Gastroesophageal sphincter (tissue), 4 donors: ENCODE results near the gene TRIM29. TPM values are rescaled to one million over a fixed set of nuclear protein-coding genes. Genes with fewer than 3 reads are reported as not detected.

ENCODE experiments used
- ATAC-seq: fragments of 150-250 bp; one replicate; pipeline ENCODE4 v1.9.1; 2016; ENCODE audit warnings: mild to moderate bottlenecking, moderate library complexity
- H3K27ac ChIP-seq, 4 donors: fragments of 200-600 bp; sonication (generic) in 3 of 4; 1 replicate in 3 of 4; 2 replicates in 1 of 4; pipeline ENCODE4 v1.5.1; 2016 to 2019
- H3K27me3 ChIP-seq: fragments of 200-600 bp; sonication (generic); one replicate; pipeline ENCODE4 v1.5.1; 2019
- H3K36me3 ChIP-seq, 2 donors: fragments of 200-600 bp; sonication (generic); one replicate each; pipeline ENCODE4 v1.5.1; 2019; ENCODE audit warnings: control low read depth in 1 of 2
- H3K4me1 ChIP-seq, 3 donors: fragments of 200-600 bp; sonication (generic); 1 replicate in 2 of 3; 2 replicates in 1 of 3; pipeline ENCODE4 v1.5.1; 2016 to 2019; ENCODE audit warnings: control low read depth in 2 of 3
- H3K4me3 ChIP-seq, 2 donors: fragments of 200-600 bp; sonication (generic); one replicate each; pipeline ENCODE4 v1.5.1; 2019; ENCODE audit warnings: mild to moderate bottlenecking in 1 of 2, moderate library complexity in 1 of 2
- H3K9me3 ChIP-seq, 3 donors: fragments of 200-600 bp; sonication (generic); one replicate each; pipeline ENCODE4 v1.5.1; 2017 to 2019; ENCODE audit warnings: control low read depth in 2 of 3
- EP300 ChIP-seq: sonication (generic); formaldehyde crosslinking; IDR thresholded peaks from one replicate; pipeline ENCODE4 v1.6.1; 2017; ENCODE audit warnings: antibody characterized with exemption, mild to moderate bottlenecking
- POLR2A ChIP-seq, 2 donors: fragments of 450-650 bp; IDR thresholded peaks; one replicate each; pipeline ENCODE4 v1.6.1; 2017; ENCODE audit warnings: antibody characterized with exemption in 2 of 2, mild to moderate bottlenecking in 2 of 2, moderate library complexity in 1 of 2
- POLR2AphosphoS5 ChIP-seq: sonication (generic); formaldehyde crosslinking; IDR thresholded peaks from one replicate; pipeline ENCODE4 v1.6.1; 2017; ENCODE audit warnings: antibody characterized with exemption
- WGBS, 2 donors: methylation state at CpG; one replicate each; pipeline ENCODE4 v1.1.5; 2018; ENCODE audit warnings: low coverage in 1 of 2; 5-methylcytosine and 5-hydroxymethylcytosine counted together
- total RNA-seq, 4 donors: library from RNA; depleted of rRNA; stranded (reverse); fragments of >200 nt; gene quantifications; one replicate each; pipeline ENCODE4 v1.1.0, GENCODE V29; 2016
- TF ChIP-seq, protein P1 (sequence below), 4 experiments: fragments of 200-600 bp in 2 of 4; fragments of 450-650 bp in 2 of 4; sonication (generic) in 1 of 4; IDR thresholded peaks; one replicate each; pipeline ENCODE4 v1.5.1; 2017 to 2019; ENCODE audit warnings: antibody characterized with exemption in 4 of 4, mild to moderate bottlenecking in 2 of 4, moderate library complexity in 2 of 4

Gene TRIM29
- total RNA-seq, 4 donors from 2014 or later, result 1.2 to 34.6 (median 3.4) TPM

DNA sequence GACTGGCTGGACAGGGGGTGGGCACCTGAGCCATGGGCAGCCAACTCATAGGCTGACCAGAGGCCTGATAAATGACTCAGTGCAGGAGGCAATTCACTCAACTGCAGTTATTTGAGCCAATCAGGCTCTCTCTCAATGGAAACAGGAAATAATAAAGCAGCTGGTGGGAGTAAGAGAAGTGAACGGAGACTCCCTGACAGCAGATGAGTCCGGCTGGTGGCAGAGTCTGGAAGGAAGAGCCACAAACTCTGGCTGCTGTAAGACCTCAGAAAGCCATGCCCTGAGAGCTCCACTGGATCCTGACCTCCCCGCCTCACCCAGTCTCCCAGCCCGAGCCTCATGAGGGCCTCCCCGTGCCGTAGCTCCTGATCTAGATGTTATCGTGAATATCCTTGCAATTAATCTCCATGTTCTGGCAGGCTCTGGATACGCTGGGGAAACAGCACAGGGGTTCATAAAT lies 69.8 kb downstream of the TRIM29 start:
- no peak for TF ChIP-seq EP300
- TF ChIP-seq POLR2AphosphoS5, result no peak
- no peak for TF ChIP-seq POLR2A (IDR thresholded peaks at IDR 0.05)
- TF ChIP-seq, protein P1, sequence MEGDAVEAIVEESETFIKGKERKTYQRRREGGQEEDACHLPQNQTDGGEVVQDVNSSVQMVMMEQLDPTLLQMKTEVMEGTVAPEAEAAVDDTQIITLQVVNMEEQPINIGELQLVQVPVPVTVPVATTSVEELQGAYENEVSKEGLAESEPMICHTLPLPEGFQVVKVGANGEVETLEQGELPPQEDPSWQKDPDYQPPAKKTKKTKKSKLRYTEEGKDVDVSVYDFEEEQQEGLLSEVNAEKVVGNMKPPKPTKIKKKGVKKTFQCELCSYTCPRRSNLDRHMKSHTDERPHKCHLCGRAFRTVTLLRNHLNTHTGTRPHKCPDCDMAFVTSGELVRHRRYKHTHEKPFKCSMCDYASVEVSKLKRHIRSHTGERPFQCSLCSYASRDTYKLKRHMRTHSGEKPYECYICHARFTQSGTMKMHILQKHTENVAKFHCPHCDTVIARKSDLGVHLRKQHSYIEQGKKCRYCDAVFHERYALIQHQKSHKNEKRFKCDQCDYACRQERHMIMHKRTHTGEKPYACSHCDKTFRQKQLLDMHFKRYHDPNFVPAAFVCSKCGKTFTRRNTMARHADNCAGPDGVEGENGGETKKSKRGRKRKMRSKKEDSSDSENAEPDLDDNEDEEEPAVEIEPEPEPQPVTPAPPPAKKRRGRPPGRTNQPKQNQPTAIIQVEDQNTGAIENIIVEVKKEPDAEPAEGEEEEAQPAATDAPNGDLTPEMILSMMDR (IDR thresholded peaks at IDR 0.05), result no peak
- Histone ChIP-seq H3K27me3 (peaks cover 58% of the 10 kb centered on the region), H3K27ac (no peak overlapping the region), H3K36me3 (no peaks in the 10 kb centered on the region), H3K9me3 (no peaks in the 10 kb centered on the region), H3K4me3 (no peak overlapping the region), H3K4me1 (no peaks in the 10 kb centered on the region)
- no peak for ATAC-seq
- WGBS, 2 donors, result 9 to 27% methylated on average over 3 of the region's 8 CpGs

DNA sequence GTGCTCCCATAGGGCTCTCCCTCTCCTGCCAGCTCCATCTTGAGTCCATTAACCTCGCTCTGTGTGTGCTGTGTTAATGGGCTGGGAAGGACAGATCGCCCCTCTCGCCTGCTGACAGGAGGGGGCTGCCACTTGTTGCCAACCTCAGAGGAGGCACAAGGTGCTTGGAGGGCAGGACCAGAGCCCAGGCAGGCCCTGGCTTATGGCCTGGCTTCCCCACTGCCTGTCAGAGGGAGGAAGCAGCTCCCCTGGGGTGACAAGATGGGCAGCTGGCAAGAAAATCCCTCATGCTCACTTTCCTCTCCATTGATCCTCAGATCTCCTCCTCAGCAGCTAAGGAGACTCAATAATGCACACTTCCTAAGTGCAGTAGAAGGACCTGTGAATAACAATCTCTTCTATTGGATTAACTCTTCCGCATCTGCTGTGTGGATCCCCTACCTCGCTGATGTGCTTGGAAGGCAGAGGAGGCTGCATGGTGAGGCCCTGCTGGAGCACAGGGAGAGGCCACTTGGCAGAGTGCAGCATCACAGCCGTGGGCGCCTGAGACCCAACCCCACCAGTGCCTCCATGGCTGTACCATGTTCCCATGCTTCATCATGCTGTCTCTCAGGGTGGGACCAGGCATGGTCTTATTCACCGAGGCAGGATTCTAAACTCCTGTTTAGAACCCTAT lies 70.3 kb downstream of the TRIM29 start:
- Histone ChIP-seq H3K4me1 (peaks cover 0 to 2% (median 0%) of the 10 kb centered on the region in 3 donors), H3K27ac (no peak overlapping the region), H3K36me3 (no peaks in the 10 kb centered on the region), H3K4me3 (no peak overlapping the region), H3K9me3 (no peaks in the 10 kb centered on the region), H3K27me3 (peaks cover 58% of the 10 kb centered on the region)
- no peak for ATAC-seq
- WGBS, 2 donors, result 0 to 100% methylated on average over 1 of the region's 8 CpGs
- TF ChIP-seq POLR2A (IDR thresholded peaks at IDR 0.05), result no peak
- TF ChIP-seq EP300, result no peak
- TF ChIP-seq, protein P1 (IDR thresholded peaks at IDR 0.05), result no peak
- TF ChIP-seq POLR2AphosphoS5, result no peak

DNA sequence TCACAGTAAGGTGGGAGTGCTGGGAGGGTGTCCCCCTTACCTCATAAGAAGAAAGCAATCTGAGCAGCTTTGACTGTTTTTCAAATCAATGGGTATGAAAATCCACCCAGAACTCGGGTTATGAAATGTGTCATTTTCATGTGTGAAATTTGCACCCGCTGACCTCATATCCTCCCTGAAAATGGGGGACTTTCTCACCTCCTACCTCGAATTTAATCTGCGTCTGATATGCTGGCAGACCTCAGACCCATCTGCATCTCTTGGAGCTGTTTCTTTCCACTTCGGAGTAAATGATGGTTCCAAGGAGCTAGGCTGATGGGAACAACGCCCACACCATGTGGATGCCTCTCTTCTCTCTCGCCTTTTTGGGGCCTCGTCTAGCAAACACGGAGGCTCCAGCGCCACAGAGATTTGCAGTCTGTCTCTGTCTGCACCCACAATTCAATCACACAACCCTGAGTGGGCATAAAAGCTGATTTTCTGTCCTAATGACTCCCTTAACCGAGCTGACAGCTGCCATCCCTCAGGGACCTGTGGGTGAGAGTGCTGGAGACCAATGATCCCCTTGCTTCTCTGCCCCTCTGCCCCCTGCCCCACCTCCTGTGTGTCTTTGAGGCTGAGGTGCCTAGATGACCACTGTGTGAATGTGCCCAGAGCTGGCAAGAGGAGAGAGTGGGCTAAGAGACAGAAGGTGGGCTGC lies 71.0 kb downstream of the TRIM29 start:
- WGBS, 2 donors, result 61 to 80% methylated on average over 3 of the region's 11 CpGs
- H3K27ac ChIP-seq, result no peak overlapping the region
- H3K27me3 ChIP-seq, result peaks cover 65% of the 10 kb centered on the region
- no peaks in the 10 kb centered on the region for H3K36me3 ChIP-seq
- ATAC-seq, result no peak
- TF ChIP-seq POLR2A (IDR thresholded peaks at IDR 0.05), result no peak
- no peak for TF ChIP-seq EP300
- TF ChIP-seq, protein P1 (IDR thresholded peaks at IDR 0.05), result no peak
- TF ChIP-seq POLR2AphosphoS5, result no peak
- no peaks in the 10 kb centered on the region for H3K9me3 ChIP-seq
- H3K4me1 ChIP-seq, result peaks cover 0 to 9% (median 0%) of the 10 kb centered on the region in 3 donors
- H3K4me3 ChIP-seq, result no peak overlapping the region

DNA sequence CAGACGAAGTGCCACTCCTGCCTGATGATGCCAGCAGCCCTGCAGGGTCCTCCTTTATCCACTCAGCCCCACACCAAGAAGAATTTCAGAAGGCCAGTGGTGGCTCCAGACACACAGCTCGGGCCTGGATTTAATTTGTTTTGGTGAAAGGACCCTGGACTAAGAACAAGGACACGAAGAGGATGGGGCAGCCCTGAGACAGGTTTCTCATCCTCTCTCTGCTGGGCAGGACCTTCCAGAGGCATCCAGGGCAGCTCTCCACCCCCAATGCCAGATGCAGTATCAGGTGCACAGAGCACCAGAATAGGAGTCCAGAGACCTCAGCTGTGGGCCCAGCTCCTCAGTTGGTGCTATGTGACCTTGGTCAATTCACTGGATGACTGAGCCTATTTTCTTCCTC lies 72.0 kb downstream of the TRIM29 start:
- H3K4me3 ChIP-seq, result no peak overlapping the region

More for the DNA sequence above, 72.0 kb downstream of the TRIM29 start:
- Histone ChIP-seq H3K27ac (no peak overlapping the region), H3K36me3 (no peaks in the 10 kb centered on the region), H3K9me3 (no peaks in the 10 kb centered on the region), H3K4me1 (peaks cover 0 to 9% (median 0%) of the 10 kb centered on the region in 3 donors), H3K27me3 (peaks cover 72% of the 10 kb centered on the region)
- TF ChIP-seq POLR2AphosphoS5, result no peak
- TF ChIP-seq, protein P1 (IDR thresholded peaks at IDR 0.05), result no peak
- WGBS, 2 donors, result 70 to 80% methylated on average over 1 to 3 of the region's 3 CpGs
- no peak for ATAC-seq
